ENCODE data around the gene UGT1A10. TPM values are rescaled to one million over a fixed set of nuclear protein-coding genes. Genes with fewer than 3 reads are reported as not detected.

Gene UGT1A10
- total and polyA plus RNA-seq, 2 donors (not counting 3 experiments of a cell fraction or from before 2014, with no cell fraction given): not detected

- Histone ChIP-seq H3K4me1 (ENCODE audit: control insufficient read depth, extremely low read depth, insufficient read depth, low read length) (no peaks in the 10 kb centered on the region), H2AFZ (ENCODE audit: low read depth, low read length) (no peak overlapping the region), H3K9me1 (replicated peaks; ENCODE audit: control insufficient read depth, extremely low read depth, insufficient read depth, low read length) (no peaks in the 10 kb centered on the region), H3K27ac (ENCODE audit: insufficient read depth, low read depth, low read length) (no peak overlapping the region), H3K79me2 (ENCODE audit: control insufficient read depth, insufficient read depth, low read length) (no peaks in the 10 kb centered on the region), H4K20me1 (replicated peaks; ENCODE audit: control insufficient read depth, extremely low read depth, insufficient read depth, low read length) (no peaks in the 10 kb centered on the region), H3K9ac (replicated peaks; ENCODE audit: extremely low read depth, insufficient read depth, low read length) (no peak overlapping the region), H3K27me3 (ENCODE audit: control insufficient read depth in 2 of 2, insufficient read depth in 2 of 2, low read length in 2 of 2) (no peaks in the 10 kb centered on the region), H3K9me3 (replicated peaks; ENCODE audit: control insufficient read depth, insufficient read depth, low read length) (no peaks in the 10 kb centered on the region), H3K36me3 (ENCODE audit: control insufficient read depth in 2 of 2, extremely low read depth in 1 of 2, insufficient read depth in 2 of 2, low read length in 2 of 2) (no peaks in the 10 kb centered on the region), H3K4me3 (replicated peaks in 1 of 3; ENCODE audit: insufficient read depth in 1 of 3, low read depth in 1 of 3, low read length in 3 of 3) (no peak overlapping the region), H3K4me2 (ENCODE audit: insufficient read depth, low read length) (no peak overlapping the region)
- no TSS peak for BruUV-seq (replicated peaks)
- no peak for TF ChIP-seq EZH2 (IDR thresholded peaks at IDR 0.05; ENCODE audit: borderline replicate concordance, low read depth, low read length, severe bottlenecking)
- no peak for TF ChIP-seq CTCF (IDR thresholded peaks at IDR 0.05; ENCODE audit: extremely low read depth in 1 of 2, insufficient read depth in 1 of 2, low read depth in 1 of 2, low read length in 2 of 2)
- no peak for TF ChIP-seq GATA2 (IDR thresholded peaks at IDR 0.05; ENCODE audit: insufficient read depth, insufficient read length, low read depth, low read length)
- TF ChIP-seq JUN (IDR thresholded peaks at IDR 0.05; ENCODE audit: borderline replicate concordance, insufficient read depth, insufficient read length, low read depth): no peak
- TF ChIP-seq, protein P1, sequence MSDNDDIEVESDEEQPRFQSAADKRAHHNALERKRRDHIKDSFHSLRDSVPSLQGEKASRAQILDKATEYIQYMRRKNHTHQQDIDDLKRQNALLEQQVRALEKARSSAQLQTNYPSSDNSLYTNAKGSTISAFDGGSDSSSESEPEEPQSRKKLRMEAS (IDR thresholded peaks at IDR 0.05; ENCODE audit: insufficient read depth, insufficient read length): no peak
- TF ChIP-seq FOS (IDR thresholded peaks at IDR 0.05; ENCODE audit: borderline replicate concordance, insufficient read depth, low read length): no peak
- no peak for TF ChIP-seq MYC (IDR thresholded peaks at IDR 0.05; ENCODE audit: low read depth, low read length)
- no peak for TF ChIP-seq POLR2AphosphoS5 (IDR thresholded peaks at IDR 0.05; ENCODE audit: insufficient read depth, low read depth, low read length)
- TF ChIP-seq POLR2A (IDR thresholded peaks at IDR 0.05; ENCODE audit: low read depth, low read length): no peak
- ChIA-PET POLR2A (no interaction called here), CTCF (no interaction called here)
- intact Hi-C loops (cut with micrococcal nuclease) (no loop called here), dilution Hi-C loops (cut with MboI; ENCODE audit: extremely low pct_ligation_motif_present, low sequenced_read_pairs) (no loop called here)
- DNase-seq (ENCODE audit: low read depth, low spot score) (no peak), FAIRE-seq (no peak)
These were observed 162.9 kb downstream of the UGT1A10 start for GRCh38 chr2:233799087-233799665.
